Renal cortex interstitium (tissue), 11 donors: ENCODE results near the gene NLRC5. TPM values are rescaled to one million over a fixed set of nuclear protein-coding genes. Genes with fewer than 3 reads are reported as not detected.
"Not testable (repeated sequence)": the region's sequence is repeated elsewhere in the genome, so short reads cannot be mapped to it uniquely, and the experiment has no call there.

Experiments used
- DNase-seq, 11 donors: peaks; one replicate each; pipeline ENCODE4 v3.0.0-alpha.2; 2013; ENCODE audit warnings: low read depth in 9 of 11, low spot score in 4 of 11; ENCODE audit errors: extremely low read depth in 1 of 11
- polyA plus RNA-seq, 3 donors: library from polyadenylated mRNA; unstranded; fragments of 120-200 nt; gene quantifications; one replicate each; pipeline ENCODE4 v1.2.1, GENCODE V29; 2013; ENCODE audit not compliant: insufficient read length in 3 of 3

NLRC5 gene
- polyA plus RNA-seq, 3 donors = 2.3 to 4.2 (median 2.6) TPM

DNA sequence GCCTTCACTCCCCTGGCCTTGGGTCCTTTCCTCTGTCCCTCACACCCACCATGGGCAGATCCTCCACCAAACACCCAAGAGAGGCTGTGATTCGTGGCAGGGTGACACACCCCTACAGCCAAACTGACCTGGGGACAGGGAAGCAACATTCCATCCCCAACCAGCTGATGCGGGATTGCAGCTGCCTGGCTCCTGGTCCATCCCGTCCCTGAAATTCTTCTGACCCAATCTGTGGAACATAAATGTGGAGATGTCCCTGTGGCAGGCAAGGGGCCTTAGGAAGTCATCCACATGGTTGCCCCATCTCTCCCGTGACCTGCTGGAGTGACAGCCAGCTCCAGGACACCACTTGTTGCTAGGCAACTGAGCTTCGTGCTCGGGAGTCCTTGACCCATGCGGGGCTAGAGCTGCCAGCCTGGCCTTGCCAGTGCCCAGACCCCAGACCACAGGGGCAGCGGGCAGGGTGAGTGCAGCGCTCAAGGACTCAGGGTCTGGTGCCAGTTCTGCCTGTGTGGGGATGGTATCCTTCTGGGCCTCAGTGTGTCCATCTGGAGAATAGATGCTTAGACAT is 69.0 kb downstream of the NLRC5 start:
- DNase-seq = no peak

DNA sequence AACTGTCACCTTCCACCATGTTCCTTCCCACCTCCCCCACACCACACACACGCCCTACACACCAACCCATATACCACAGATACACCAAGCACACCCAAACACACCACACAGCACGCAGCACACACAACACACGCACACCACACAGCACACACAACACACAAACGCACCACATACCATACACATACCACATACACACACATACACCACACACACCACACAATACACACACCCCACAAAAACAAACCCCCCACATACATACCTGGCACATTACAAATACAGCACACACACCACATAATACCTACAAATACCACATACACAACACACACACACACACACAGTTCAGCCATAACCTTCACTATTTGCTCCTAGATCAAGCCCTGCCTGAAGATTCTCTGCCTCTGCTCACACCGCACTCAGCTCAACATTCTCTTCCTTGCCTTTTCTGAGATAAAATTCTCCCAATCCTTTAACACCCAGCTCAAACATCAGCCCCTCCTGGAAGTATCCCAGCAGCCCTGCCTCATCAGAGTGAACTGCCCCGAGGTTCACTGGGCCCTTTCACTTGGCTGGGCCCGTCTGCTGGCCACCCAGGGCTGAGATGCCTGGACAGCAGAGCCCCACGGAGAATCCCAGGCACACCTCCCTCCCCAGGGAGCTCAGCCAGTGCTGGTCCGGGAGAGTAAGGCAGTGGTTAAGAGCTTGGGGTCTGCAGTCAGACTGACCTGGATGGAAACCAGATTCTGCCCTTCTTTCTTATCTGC is 71.1 kb downstream of the NLRC5 start:
- DNase-seq = no peak

DNA sequence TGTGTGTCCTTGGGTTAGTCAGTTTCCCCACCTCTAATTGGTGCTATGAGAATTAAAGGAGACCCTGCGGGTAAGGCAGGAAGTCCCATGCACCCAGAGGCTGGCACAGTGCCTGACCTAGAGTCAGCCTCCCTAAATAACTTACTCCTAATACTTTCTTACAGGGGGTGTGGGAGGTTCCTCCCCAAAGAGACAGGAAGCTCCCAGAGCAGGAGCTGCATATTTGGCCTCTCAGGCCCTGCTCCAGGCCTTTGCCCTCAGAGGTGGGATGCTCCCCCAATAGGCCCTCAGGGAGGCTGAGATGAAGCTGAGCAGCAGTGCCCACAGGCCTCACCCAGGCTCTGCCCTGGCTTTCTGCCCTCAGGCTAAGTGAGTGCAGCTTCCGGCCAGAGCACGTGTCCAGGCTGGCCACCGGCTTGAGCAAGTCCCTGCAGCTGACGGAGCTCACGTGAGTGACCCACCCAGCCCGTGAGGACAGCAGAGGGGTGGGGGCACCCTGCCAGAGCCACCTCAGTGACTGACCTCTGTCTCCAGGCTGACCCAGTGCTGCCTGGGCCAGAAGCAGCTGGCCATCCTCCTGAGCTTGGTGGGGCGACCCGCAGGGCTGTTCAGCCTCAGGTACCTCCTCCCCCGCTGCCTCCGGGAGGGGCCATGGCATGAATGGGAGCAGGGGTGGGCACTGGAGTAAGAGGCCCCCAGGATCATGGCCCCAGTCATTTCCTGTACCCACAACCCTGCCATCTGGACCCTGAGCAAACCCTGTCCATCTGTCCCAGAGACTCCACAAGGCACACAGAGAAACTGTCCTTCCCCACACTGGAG is 71.9 kb downstream of the NLRC5 start:
- DNase-seq = no peak

DNA sequence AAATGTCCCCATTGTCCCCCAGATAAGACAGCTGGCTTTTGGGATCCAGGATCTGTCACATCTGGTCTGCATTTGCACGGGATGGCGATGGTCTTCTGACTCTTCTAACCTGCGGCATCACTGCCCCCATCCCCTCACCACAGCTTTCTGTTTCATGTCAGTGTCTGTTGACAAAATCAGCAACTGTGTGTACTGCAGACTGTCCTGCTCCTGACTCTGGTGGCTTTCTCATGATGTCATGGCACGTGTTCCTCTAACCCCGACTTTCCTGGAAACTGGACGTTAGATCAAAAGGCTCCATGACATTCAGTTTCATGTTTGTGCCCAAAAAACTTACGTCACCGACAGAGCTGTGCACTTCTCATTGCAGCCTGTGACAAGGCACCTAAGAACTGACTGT is 73.0 kb downstream of the NLRC5 start:
- DNase-seq = no peak

DNA sequence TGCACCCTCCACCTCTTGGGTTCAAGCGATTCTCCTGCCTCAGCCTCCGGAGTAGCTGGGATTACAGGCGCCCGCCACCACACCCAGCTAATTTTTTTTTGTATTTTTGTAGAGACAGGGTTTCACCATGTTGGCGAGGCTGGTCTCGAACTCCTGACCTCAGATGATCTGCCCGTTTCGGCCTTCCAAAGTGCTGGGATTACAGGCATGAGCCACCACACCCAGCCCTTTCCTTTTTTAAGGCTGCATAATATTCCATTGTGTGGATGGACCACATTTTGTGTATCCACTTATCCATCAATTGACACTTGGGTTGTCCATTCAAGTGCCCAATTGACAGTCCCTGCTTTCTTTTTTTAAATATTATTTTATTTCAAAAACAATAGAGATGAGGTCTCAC is 73.8 kb downstream of the NLRC5 start:
- not testable (repeated sequence) for DNase-seq

DNA sequence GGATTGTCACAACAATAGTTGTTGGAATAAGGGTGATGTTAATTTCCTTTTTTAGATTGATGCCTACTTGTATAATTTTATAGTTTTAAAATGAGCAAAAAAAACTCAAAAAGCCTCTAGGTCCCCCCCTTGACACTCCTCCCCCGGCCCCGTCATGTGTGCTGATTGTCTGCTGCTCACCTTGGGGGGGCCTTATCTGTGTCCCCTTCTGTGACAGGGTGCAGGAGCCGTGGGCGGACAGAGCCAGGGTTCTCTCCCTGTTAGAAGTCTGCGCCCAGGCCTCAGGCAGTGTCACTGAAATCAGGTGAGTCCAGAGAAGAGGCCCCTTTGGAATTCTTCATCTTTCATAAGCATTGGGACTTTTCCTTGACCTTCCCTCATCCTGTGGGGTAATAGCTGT is 75.6 kb downstream of the NLRC5 start:
- no peak for DNase-seq

DNA sequence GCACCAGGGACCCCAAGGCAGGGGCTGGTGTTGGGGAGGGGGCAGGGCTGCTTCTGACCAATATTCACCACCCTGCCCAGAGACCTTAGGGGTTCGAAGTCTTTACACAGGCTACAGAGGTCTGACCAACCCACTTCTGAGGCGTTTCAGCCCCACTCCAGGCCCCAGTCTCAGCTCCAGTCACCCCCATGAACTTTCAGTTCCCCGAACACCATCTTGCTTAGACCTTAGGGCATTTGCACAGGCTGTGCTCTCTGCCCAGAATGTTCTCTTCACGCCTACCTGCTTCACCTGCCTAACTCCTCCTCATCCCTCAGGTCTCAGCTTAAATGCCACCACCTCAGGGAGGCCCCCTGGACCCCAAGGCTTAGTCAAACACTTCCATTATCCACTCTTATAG is 77.3 kb downstream of the NLRC5 start:
- DNase-seq = no peak

DNA sequence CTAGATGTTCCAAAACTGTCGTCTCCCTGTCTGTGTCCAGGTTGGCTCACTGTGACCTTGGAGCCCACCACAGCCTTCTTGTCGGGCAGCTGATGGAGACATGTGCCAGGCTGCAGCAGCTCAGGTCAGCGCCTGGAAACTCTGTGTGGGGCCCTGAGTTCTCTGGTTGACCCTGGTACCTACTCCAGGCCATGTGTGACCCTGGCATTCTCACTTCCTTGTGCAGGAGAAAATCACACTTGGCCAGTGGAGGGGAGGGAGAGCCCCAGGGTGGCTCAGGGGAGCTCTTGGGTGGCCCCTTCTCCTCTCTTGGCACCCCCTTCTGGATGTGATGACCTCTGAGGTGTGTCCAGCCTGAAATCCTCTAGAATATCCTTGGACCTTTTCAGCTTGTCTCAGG is 78.0 kb downstream of the NLRC5 start:
- no peak for DNase-seq

DNA sequence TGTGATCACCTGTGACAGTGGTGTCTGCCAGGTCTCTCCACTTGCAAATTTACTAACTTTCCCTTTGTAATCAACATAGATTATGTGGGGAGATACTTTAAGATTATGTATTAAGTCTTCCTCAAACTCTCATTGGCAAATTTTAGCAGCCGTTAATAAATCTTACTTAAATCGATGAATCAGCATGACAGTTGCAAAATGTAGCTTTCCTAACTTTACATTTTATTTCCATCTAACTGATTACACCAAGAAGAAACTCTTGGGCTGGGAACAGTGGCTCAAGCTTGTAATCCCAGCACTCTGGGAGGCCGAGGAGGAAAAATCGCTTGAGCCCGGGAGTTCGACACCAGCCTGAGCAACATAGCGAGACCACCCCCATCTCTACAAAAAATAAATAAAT is 79.7 kb downstream of the NLRC5 start:
- no peak for DNase-seq

DNA sequence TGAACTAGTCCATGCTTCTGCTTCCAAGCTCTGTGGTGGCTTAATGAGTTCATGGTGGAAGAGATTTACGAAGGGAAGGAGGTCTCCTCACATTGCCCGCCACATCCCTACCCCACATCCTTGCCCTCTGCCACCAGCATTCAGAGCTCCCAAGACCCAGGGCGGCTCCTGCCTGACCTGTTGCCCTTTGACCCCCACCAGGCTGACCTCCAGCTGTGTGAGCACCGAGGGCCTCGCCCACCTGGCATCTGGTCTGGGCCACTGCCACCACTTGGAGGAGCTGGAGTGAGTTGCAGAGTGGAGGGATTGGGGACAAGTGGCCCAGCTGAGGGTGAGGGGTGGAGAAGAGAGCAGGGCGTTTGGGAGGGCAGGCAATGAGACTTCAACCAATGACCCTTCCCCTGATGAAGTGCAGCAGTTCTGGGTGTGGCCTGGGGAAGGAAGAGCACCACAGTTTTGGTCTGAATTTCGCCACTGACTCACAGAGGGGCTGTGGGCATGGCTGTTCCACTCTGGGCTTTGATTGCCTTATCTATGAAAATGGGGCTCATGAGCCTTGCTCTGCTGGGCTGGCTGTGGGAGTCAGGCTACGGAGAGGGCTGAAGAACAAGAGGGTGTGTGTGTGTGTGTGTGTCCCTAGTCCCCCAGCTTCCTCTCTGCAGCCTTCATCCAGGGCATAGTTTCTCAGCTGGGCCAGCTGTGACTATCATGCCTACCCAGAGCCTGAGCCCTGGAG is 80.4 kb downstream of the NLRC5 start:
- no peak for DNase-seq

DNA sequence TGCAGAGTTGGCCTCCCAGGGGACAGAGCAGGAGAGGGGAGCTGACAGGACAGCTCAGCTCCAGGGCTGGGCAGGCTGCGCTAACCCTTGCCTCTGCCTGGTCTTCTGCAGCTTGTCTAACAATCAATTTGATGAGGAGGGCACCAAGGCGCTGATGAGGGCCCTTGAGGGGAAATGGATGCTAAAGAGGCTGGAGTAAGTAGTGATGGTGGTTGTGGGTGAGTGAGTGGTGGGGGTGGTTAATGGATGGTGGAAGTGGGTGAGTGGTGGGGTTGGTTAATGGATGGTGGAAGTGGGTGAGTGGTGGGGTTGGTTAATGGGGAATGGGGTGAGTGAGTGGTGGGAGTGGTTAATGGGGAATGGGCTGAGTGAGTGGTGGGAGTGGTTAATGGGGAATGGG is 81.1 kb downstream of the NLRC5 start:
- DNase-seq = no peak

DNA sequence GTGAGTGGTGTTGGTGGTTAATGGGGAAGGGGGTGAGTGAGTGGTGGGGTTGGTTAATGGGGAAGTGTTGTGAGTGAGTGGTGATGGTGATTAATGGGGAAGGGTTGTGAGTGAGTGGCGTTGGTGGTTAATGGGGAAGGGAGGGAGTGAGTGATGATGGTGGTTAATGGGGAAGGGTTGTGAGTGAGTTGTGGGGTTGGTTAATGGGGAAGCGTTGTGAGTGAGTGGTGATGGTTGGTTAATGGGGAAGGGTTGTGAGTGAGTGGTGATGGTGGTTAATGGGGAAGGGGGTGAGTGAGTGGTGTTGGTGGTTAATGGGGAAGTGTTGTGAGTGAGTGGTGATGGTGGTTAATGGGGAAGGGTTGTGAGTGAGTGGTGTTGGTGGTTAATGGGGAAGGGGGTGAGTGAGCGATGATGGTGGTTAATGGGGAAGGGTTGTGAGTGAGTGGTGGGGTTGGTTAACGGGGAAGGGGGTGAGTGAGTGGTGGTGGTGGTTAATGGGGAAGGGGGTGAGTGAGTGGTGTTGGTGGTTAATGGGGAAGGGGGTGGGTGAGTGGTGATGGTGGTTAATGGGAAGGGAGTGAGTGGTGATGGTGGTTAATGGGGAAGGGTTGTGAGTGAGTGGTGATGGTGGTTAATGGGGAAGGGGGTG is 81.8 kb downstream of the NLRC5 start:
- DNase-seq = not testable (repeated sequence)

DNA sequence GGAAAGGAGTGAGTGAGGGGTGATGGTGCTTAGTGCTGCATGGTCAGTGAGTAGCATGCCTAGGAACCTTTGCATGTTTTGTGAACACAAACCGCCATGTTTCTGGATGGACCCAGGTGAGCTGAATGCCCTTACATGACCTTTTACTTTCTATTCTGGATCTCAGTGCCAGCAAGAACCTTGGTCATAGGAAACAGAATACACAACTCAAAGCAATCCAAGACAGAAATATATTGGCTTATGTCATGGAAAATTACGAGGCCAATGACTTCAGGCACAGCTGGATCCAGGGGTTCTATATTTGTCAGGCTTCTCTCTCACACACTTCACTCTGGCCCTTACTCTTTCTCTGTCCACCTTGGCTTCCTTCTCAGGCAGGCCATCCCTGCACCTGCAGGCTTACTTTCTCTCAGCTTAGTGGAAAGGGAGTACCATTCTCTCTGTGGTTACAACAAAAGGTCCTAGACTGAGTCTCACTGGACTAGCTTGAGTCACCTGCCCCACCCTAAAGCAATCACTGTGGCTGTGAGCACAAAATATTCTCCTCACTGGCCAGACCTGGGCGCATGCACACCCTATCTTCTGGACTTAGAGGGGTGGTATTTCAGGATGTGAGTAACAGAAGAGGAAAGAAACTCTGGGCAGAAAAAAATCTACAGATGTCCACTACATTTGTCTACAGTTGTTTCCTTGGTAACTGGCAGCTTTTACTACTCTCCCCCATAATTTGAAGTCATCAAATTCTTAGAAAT is 82.7 kb downstream of the NLRC5 start:
- no peak for DNase-seq

DNA sequence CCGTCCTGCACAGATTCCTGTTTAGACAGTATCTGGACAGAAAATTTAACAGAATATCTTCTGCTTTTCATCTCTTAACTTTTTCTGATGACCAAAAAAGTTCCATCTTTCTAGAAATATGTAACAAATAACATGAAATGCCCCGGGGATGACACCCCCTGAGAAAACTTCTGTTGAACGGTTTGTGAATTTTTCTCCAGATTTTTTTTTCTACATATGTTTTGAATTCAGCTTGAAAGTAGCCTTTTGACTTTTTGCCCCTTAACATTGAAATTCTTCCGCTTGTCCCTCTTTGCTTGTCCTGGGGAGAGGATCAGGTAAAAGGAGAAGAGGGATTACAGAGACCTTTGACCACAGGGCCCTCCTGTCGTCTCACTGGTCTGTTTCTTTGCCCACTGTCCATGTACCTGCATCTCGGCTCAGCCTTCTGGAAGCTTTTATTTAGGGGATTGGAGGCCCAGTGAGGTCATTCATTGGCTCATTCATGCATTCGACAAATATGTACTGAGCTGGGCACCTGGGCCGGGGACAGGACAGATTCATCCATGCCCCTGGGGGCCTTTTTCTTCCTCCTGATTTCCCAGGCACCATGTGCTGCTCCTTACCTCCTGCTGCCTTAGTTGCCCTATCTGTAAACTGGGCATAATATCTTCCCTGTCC is 83.4 kb downstream of the NLRC5 start:
- no peak for DNase-seq

DNA sequence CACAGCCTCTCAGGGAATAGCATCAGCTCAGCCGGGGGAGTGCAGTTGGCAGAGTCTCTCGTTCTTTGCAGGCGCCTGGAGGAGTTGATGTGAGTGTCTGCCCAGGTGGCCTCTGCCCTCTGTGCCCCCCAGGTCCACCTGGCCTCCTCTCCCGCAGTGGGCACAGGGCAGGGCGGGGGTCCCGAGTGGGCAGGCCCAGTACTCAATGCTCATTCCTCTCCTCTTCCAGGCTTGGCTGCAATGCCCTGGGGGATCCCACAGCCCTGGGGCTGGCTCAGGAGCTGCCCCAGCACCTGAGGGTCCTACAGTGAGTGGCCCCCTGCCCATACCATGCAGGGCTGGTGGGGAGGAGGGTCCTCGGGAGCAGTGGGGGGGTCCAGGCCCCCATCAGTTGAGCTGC is 88.4 kb downstream of the NLRC5 start:
- no peak for DNase-seq

DNA sequence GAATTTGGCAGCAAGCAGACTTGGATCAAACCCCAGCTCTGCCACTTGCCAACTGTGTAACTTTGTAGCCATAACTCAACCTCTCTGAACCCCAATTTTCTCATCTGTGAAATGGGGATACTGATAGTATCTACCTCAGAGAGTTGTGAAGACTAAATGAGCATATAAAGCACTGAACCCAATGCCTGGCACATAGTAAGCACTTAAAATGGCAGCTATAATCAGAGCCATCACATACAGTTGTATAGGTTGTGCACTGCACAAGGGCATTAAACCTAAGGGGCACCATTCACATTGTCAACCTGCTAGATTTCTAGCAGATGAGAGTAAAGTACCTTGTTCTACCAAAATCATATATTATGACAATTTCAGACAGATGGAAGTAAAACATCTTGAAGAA is 92.4 kb downstream of the NLRC5 start:
- DNase-seq = no peak

DNA sequence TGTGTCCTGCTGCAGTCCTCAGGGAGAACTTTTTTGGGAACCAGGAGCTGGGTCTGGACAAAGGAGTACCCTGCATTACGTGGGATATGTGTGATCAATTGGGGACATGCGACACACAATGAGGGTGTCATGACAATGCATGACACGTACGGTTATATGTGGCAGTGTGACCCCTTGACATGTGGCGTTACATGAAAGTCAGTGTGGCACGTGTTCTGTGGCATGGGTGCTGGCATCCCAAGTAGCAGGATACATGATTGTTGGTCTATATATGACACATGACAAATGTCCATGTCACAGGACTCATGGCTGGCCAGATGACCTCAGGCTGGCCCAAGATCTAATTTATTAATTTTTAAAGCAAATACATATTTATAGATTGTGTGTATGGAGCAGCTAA is 93.3 kb downstream of the NLRC5 start:
- no peak for DNase-seq
